ENCODE data around the gene SLIT1. TPM values are rescaled to one million over a fixed set of nuclear protein-coding genes. Genes with fewer than 3 reads are reported as not detected.

The SLIT1 gene
- total RNA-seq, 6 experiments from 2014 or later = 0.04 to 0.29 (median 0.12) TPM; not detected in 1

GRCh38 chr10:97099089-97099488 lies 86.7 kb downstream of the SLIT1 start:
- Histone ChIP-seq H3K36me3 (no peaks in the 10 kb centered on the region), H3K9me3 (no peaks in the 10 kb centered on the region), H3K4me1 (no peaks in the 10 kb centered on the region), H3K4me3 (no peak overlapping the region), H3K27me3 (no peaks in the 10 kb centered on the region), H3K27ac (no peak overlapping the region)
- DNase-seq (no peak), ATAC-seq (no peak)
- TF ChIP-seq CTCF (IDR thresholded peaks at IDR 0.05) (no peak), POLR2A (IDR thresholded peaks at IDR 0.05) (no peak)
- intact Hi-C loops (cut with DNase I) = no loop called here
- 64% methylated on average over 6 of the region's 8 CpGs for WGBS (ENCODE audit: insufficient coverage, low coverage, low lambda C conversion rate, missing lambda C conversion rate)

- Histone ChIP-seq H3K4me3 (no peak overlapping the region), H3K9me3 (no peaks in the 10 kb centered on the region), H3K4me1 (no peaks in the 10 kb centered on the region), H3K27ac (no peak overlapping the region), H3K36me3 (no peaks in the 10 kb centered on the region), H3K27me3 (no peaks in the 10 kb centered on the region)
- DNase-seq = no peak
- TF ChIP-seq POLR2A (IDR thresholded peaks at IDR 0.05) (no peak), CTCF (IDR thresholded peaks at IDR 0.05) (no peak)
- intact Hi-C loops (cut with DNase I) = no loop called here
- ATAC-seq = no peak
- 54% methylated on average over 6 of the region's 6 CpGs for WGBS (ENCODE audit: insufficient coverage, low coverage, low lambda C conversion rate, missing lambda C conversion rate)
Observed at GRCh38 chr10:97097084-97097433, 88.7 kb downstream of the SLIT1 start.

- 24% methylated on average over 21 of the region's 23 CpGs for WGBS (ENCODE audit: insufficient coverage, low coverage, low lambda C conversion rate, missing lambda C conversion rate)
- H3K9me3 ChIP-seq = no peaks in the 10 kb centered on the region
- ATAC-seq (peak in 3 of 4 donors; percentile 17 to 39 (median 29)), DNase-seq (no peak)
- no peak overlapping the region for H3K27ac ChIP-seq
- intact Hi-C loops (cut with DNase I) = no loop called here
- H3K27me3 ChIP-seq = no peaks in the 10 kb centered on the region
- H3K4me3 ChIP-seq = no peak overlapping the region
- TF ChIP-seq POLR2A (IDR thresholded peaks at IDR 0.05) (no peak), CTCF (IDR thresholded peaks at IDR 0.05) (no peak)
- H3K36me3 ChIP-seq = no peaks in the 10 kb centered on the region
- H3K4me1 ChIP-seq = no peaks in the 10 kb centered on the region
Observed at GRCh38 chr10:97096261-97097083, 89.3 kb downstream of the SLIT1 start.

GRCh38 chr10:97095701-97096260 lies 90.0 kb downstream of the SLIT1 start:
- H3K9me3 ChIP-seq = no peaks in the 10 kb centered on the region
- TF ChIP-seq CTCF (IDR thresholded peaks at IDR 0.05) (no peak), POLR2A (IDR thresholded peaks at IDR 0.05) (no peak)
- ATAC-seq = no peak
- no peaks in the 10 kb centered on the region for H3K36me3 ChIP-seq
- H3K27me3 ChIP-seq = no peaks in the 10 kb centered on the region
- no peak overlapping the region for H3K27ac ChIP-seq
- no peak for DNase-seq
- H3K4me1 ChIP-seq = no peaks in the 10 kb centered on the region
- no peak overlapping the region for H3K4me3 ChIP-seq
- intact Hi-C loops (cut with DNase I) = no loop called here
- 29% methylated on average over 9 of the region's 11 CpGs for WGBS (ENCODE audit: insufficient coverage, low coverage, low lambda C conversion rate, missing lambda C conversion rate)
